Cerebellar nuclear complex (tissue), 1 donor: ENCODE data around the gene HS1BP3.

Experiments
- DNase-seq, 2 experiments: peaks; one replicate each; lab custom pipeline; 2025; lab: John Stamatoyannopoulos, UW

The HS1BP3 gene

GRCh38 chr2:20629581-20630171 is 21.2 kb downstream of the HS1BP3 start:
- DNase-seq: no peak

DNA sequence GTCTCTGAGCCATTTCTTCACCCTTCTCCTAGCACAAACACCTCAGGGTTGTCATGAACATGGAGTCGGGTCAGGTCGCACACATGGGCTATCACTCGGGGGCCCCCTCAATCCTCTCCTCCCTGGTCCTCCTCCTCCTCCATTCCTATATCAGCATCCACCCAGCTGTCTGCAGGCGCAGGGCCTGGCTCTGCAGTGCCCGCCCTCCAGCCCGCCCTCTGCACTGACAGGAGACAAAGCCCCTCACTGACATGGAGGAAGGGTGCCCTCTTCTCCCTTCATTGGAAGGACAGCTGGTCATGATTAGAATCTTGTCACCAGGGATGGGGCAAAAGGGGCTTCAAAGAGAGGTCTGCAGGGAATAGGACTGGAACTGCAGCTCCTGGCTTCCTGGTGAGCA is 21.7 kb downstream of the HS1BP3 start:
- DNase-seq: no peak

- no peak for DNase-seq
Measured at GRCh38 chr2:20627712-20628380, 23.1 kb downstream of the HS1BP3 start.

DNA sequence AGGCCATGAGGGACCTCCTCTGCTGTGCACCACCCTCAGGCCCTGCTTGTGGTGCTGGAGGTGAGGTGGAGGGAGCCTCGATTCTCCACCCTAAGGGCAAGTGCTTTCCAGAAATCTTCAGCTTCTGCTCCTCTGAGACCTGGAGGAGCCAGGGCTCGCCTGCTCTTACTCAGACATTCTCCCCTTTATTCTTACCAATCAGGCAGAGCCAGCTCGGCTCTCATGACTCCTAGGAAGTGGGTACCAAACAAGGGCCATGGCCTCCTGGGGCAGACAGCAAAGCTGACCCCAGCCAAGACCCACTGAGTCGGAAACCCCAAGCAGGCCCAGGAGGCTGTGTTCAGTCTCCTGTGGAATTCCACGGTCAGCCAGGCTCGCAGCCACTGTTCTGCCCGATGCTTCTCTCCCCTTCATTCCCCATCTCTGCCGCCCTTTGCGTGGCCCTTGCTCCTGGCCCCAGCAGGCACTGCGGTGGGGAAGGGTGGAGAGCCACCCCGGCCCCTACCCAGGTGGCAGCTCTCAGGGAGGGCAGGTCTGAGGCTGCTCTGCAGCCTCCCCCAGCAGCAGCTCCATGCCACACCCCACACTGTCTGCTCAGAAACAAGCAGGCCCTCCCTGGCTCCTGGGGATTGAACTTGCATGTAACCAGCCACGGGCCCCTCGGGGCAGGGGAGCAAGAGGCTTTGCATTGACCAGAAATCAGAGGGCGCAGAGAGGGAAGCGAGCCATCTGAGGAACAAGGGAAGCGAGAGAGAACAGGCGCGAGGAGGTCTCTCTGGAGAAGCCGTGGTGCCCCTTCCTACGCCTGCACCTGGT is 24.0 kb downstream of the HS1BP3 start:
- no peak for DNase-seq

GRCh38 chr2:20626392-20626697 is 24.6 kb downstream of the HS1BP3 start:
- DNase-seq: no peak

GRCh38 chr2:20625491-20626391 is 25.2 kb downstream of the HS1BP3 start:
- no peak for DNase-seq

- DNase-seq: no peak
Measured at GRCh38 chr2:20624884-20625485, 25.9 kb downstream of the HS1BP3 start.

GRCh38 chr2:20624156-20624883 is 26.6 kb downstream of the HS1BP3 start:
- DNase-seq: no peak

- no peak for DNase-seq
Measured at GRCh38 chr2:20623741-20624155, 27.1 kb downstream of the HS1BP3 start.

- DNase-seq: no peak
Measured at GRCh38 chr2:20623241-20623640, 27.7 kb downstream of the HS1BP3 start.

DNA sequence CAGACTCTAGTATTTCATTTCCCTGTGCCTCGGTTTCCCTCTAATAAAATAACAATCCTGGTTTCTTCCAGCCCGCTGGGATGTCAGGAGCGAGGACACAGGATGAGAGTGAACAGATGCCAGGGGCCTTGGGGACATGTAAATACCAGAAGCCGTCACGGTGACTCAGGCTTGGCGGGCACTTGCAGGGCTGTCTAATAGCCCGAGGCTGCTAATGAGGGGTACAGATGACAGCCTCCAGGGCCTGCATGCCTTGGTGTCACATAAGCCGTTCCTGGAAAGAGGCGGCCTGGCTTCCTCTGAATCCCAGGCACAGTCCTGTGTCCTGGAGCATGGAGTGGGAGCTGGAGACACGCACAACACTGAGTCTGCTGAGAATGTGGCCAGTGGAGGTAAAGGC is 28.2 kb downstream of the HS1BP3 start:
- DNase-seq: no peak

DNA sequence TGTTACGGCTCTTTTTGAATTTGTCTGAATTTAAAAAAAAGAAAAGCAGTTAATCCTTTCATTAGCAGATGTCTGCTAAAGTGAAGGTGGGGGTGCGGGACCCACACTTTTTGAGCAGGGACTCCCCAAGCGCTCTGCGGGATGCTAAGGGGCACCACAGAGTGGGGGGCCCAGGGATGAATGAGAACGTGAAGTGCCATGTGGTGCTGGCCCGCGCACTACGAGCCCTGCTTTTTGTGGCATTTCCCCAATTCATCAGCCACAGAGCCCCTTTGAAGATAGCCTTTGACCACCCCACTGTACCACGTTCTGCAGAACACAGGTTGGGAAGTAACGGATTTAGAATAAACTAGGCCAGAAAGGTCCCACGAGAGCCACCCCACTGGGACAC is 28.6 kb downstream of the HS1BP3 start:
- no peak for DNase-seq

GRCh38 chr2:20621366-20622295 is 29.3 kb downstream of the HS1BP3 start:
- DNase-seq: no peak

- no peak for DNase-seq
Measured at GRCh38 chr2:20620696-20621365, 30.1 kb downstream of the HS1BP3 start.

DNA sequence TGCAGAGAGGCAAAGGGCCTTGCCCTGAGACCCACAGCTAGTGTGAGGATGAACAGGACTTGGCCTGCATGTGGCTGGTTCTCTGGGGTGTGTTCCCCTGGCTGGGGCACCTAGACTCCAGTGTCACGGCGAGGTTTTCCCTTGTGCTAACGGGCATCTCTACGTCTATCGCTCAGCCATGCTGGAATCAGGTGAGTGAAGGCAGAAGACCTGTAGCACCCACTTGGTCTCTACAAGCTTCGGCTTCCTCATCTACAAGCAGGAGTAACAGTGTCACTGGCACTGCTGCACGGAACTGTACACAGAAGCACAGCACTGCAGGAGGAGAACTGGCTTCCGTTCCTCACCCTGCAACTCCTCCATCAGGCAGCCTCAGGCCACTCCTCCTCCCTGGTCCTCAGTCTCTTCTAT is 30.6 kb downstream of the HS1BP3 start:
- DNase-seq: no peak

DNA sequence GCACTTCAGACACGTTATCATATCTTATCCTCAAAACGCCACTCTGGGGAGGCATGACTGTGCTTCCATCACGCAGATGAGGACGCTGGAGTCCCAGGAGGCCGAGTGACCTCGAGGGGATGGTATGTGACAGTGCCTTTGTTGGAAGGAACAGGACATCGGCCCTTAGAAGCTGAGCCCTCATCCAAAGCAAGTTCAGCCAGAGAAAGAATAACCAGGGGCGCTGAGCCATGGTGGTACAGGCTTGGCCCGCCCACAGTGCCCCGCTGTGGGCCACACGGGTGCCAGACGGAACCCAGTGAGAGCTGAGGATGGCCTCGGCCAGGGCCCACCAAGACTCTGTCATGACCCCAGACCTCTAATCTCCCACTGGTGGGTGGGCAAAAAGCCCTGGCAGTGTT is 31.3 kb downstream of the HS1BP3 start:
- DNase-seq: no peak

- DNase-seq: no peak
Measured at GRCh38 chr2:20618886-20619521, 31.9 kb downstream of the HS1BP3 start.

- DNase-seq: no peak
Measured at GRCh38 chr2:20618468-20618885, 32.4 kb downstream of the HS1BP3 start.

DNA sequence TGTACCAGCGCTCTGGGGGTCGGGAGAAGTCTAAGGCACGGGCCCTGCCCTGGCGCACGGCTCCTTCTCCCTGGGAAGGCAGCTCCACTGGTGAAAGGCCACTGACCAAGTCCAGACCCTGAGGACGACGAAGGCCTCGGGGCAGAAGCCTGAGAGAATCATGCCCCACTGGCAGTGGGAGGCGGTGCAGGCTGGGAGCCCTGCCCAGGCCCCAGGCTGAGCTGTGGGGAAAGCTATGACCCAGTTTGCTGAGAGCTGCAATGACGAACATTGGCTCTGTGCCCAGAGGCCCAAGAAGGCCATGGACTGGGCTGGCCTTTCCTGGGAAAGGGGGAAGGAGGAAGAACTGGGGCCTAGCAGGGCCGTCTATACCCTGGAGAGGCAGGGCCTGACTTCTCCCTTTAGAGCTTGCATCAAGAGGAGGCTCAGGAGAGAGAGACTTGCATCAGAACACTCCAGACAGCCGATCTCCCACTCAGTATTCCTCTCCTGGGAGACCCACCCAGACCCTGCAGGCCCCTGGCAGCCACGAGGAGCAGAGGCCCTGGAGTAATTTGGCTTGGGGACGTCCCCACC is 32.9 kb downstream of the HS1BP3 start:
- peak; percentile 61 to 81 for DNase-seq
